GM06990 (cell line): ENCODE results near the gene LUC7L.
"Not testable (repeated sequence)": the region's sequence is repeated elsewhere in the genome, so short reads cannot be mapped to it uniquely, and the experiment has no call there.

ENCODE experiments used
- DNase-seq: peaks from one replicate; pipeline ENCODE4 v3.0.0-alpha.2; 2011; ENCODE audit not compliant: insufficient read length; ENCODE audit errors: extremely low read depth
- H3K27me3 ChIP-seq: replicated peaks from 2 replicates; pipeline ENCODE4 v1.6.0; 2011; ENCODE audit warnings: low read length; ENCODE audit not compliant: control insufficient read depth, insufficient read depth
- H3K36me3 ChIP-seq: 2 replicates; pipeline ENCODE4 v1.5.1; 2011; ENCODE audit warnings: low read length; ENCODE audit not compliant: control insufficient read depth, insufficient read depth
- H3K4me3 ChIP-seq: replicated peaks from 2 replicates; pipeline ENCODE4 v1.5.1; 2011; ENCODE audit warnings: low read depth, mild to moderate bottlenecking, control low read depth, low read length
- CTCF ChIP-seq: IDR thresholded peaks from 2 replicates; pipeline ENCODE4 v1.5.1; 2011; ENCODE audit warnings: low read length, control low read depth, mild to moderate bottlenecking, inconsistent platforms; ENCODE audit not compliant: insufficient read depth, poor library complexity, severe bottlenecking

LUC7L gene

GRCh38 chr16:260326-260725 is 31.1 kb upstream of the LUC7L start:
- no peak for TF ChIP-seq CTCF
- Histone ChIP-seq H3K4me3 (no peak overlapping the region), H3K27me3 (no peaks in the 10 kb centered on the region), H3K36me3 (peaks cover 15% of the 10 kb centered on the region)
- DNase-seq = no peak

GRCh38 chr16:259814-260253 is 30.6 kb upstream of the LUC7L start:
- Histone ChIP-seq H3K4me3 (no peak overlapping the region), H3K36me3 (peaks cover 11% of the 10 kb centered on the region), H3K27me3 (no peaks in the 10 kb centered on the region)
- DNase-seq = no peak
- no peak for TF ChIP-seq CTCF

GRCh38 chr16:259226-259625 is 30.0 kb upstream of the LUC7L start:
- Histone ChIP-seq H3K27me3 (no peaks in the 10 kb centered on the region), H3K4me3 (no peak overlapping the region), H3K36me3 (peaks cover 10% of the 10 kb centered on the region)
- TF ChIP-seq CTCF = no peak
- no peak for DNase-seq

GRCh38 chr16:258091-258490 is 28.8 kb upstream of the LUC7L start:
- peaks cover 11% of the 10 kb centered on the region for H3K36me3 ChIP-seq
- not testable (repeated sequence) for H3K27me3 ChIP-seq, H3K4me3 ChIP-seq, DNase-seq

- H3K4me3 ChIP-seq = no peak overlapping the region
- TF ChIP-seq CTCF = no peak
- no peaks in the 10 kb centered on the region for H3K27me3 ChIP-seq
- no peak for DNase-seq
- peaks cover 8% of the 10 kb centered on the region for H3K36me3 ChIP-seq
These were observed 25.9 kb upstream of the LUC7L start for GRCh38 chr16:255183-255582.

GRCh38 chr16:254461-254860 is 25.2 kb upstream of the LUC7L start:
- peaks cover 5% of the 10 kb centered on the region for H3K36me3 ChIP-seq
- no peaks in the 10 kb centered on the region for H3K27me3 ChIP-seq
- no peak for DNase-seq
- TF ChIP-seq CTCF = no peak
- H3K4me3 ChIP-seq = no peak overlapping the region
